DMS79 treated with DMSO at 0.1 percent for 48 hours (cell line): ENCODE data around the gene ST6GALNAC3.
"Not testable (repeated sequence)": the region's sequence is repeated elsewhere in the genome, so short reads cannot be mapped to it uniquely, and the experiment has no call there.

ENCODE experiments used
- DNase-seq: peaks from one replicate; lab custom pipeline; 2025; lab: John Stamatoyannopoulos, UW

The ST6GALNAC3 gene

GRCh38 chr1:76190749-76191424, 116.3 kb downstream of the ST6GALNAC3 start:
- no peak for DNase-seq

- DNase-seq: no peak
These were observed 117.0 kb downstream of the ST6GALNAC3 start for GRCh38 chr1:76191561-76191960.

- no peak for DNase-seq
These were observed 123.9 kb downstream of the ST6GALNAC3 start for GRCh38 chr1:76198452-76198851.

GRCh38 chr1:76202670-76203069, 128.1 kb downstream of the ST6GALNAC3 start:
- no peak for DNase-seq

GRCh38 chr1:76203127-76203526, 128.6 kb downstream of the ST6GALNAC3 start:
- peak; percentile 82 for DNase-seq

GRCh38 chr1:76209238-76209637, 134.7 kb downstream of the ST6GALNAC3 start:
- DNase-seq: no peak

- no peak for DNase-seq
These were observed 135.1 kb downstream of the ST6GALNAC3 start for GRCh38 chr1:76209648-76210047.

- no peak for DNase-seq
These were observed 135.6 kb downstream of the ST6GALNAC3 start for GRCh38 chr1:76210160-76210559.

- no peak for DNase-seq
These were observed 144.3 kb downstream of the ST6GALNAC3 start for GRCh38 chr1:76218888-76219287.

- DNase-seq: no peak
These were observed 144.8 kb downstream of the ST6GALNAC3 start for GRCh38 chr1:76219366-76219818.

- DNase-seq: no peak
These were observed 150.2 kb downstream of the ST6GALNAC3 start for GRCh38 chr1:76224752-76225151.

- DNase-seq: no peak
These were observed 151.0 kb downstream of the ST6GALNAC3 start for GRCh38 chr1:76225526-76225925.

GRCh38 chr1:76227621-76228020, 153.1 kb downstream of the ST6GALNAC3 start:
- peak; percentile 20 for DNase-seq

GRCh38 chr1:76229279-76230005, 154.9 kb downstream of the ST6GALNAC3 start:
- DNase-seq: no peak

- DNase-seq: no peak
These were observed 156.3 kb downstream of the ST6GALNAC3 start for GRCh38 chr1:76230842-76231281.

GRCh38 chr1:76231320-76231719, 156.8 kb downstream of the ST6GALNAC3 start:
- no peak for DNase-seq

GRCh38 chr1:76232666-76233065, 158.1 kb downstream of the ST6GALNAC3 start:
- no peak for DNase-seq

GRCh38 chr1:76234061-76234460, 159.5 kb downstream of the ST6GALNAC3 start:
- no peak for DNase-seq

GRCh38 chr1:76237211-76237610, 162.7 kb downstream of the ST6GALNAC3 start:
- DNase-seq: no peak

- no peak for DNase-seq
These were observed 163.6 kb downstream of the ST6GALNAC3 start for GRCh38 chr1:76238094-76238628.

- no peak for DNase-seq
These were observed 164.9 kb downstream of the ST6GALNAC3 start for GRCh38 chr1:76239470-76239918.

- DNase-seq: no peak
These were observed 165.8 kb downstream of the ST6GALNAC3 start for GRCh38 chr1:76240316-76240715.

- not testable (repeated sequence) for DNase-seq
These were observed 168.0 kb downstream of the ST6GALNAC3 start for GRCh38 chr1:76242587-76242986.
